ENCODE results near the gene NECTIN2. TPM values are rescaled to one million over a fixed set of nuclear protein-coding genes. Genes with fewer than 3 reads are reported as not detected.

NECTIN2 gene
- total RNA-seq, 4 donors from 2014 or later = 56.2 to 78.2 (median 67.5) TPM

GRCh38 chr19:44900328-44901244, 54.5 kb downstream of the NECTIN2 start:
- 94% methylated on average over 11 of the region's 19 CpGs for WGBS

GRCh38 chr19:44903216-44903601, 57.1 kb downstream of the NECTIN2 start:
- no peak for DNase-seq (ENCODE audit: low spot score in 2 of 2)
- peaks cover 37% of the 10 kb centered on the region for H3K4me1 ChIP-seq
- 78% methylated on average over 13 of the region's 15 CpGs for WGBS
- no peaks in the 10 kb centered on the region for H3K9me3 ChIP-seq
- no peak overlapping the region for H3K4me3 ChIP-seq
- H3K27me3 ChIP-seq = peaks cover 9% of the 10 kb centered on the region
- TF ChIP-seq CTCF (IDR thresholded peaks at IDR 0.05) (no peak), EP300 (IDR thresholded peaks at IDR 0.05) (no peak), POLR2A (IDR thresholded peaks at IDR 0.05) (no peak), POLR2AphosphoS5 (IDR thresholded peaks at IDR 0.05) (no peak)
- peaks cover 45% of the 10 kb centered on the region for H3K36me3 ChIP-seq
- H3K27ac ChIP-seq = no peak overlapping the region

More at GRCh38 chr19:44900328-44901244, 54.5 kb downstream of the NECTIN2 start:
- Histone ChIP-seq H3K27ac (no peak overlapping the region), H3K4me1 (peaks cover 19% of the 10 kb centered on the region), H3K36me3 (peaks cover 71% of the 10 kb centered on the region), H3K27me3 (peaks cover 5% of the 10 kb centered on the region), H3K4me3 (no peak overlapping the region), H3K9me3 (no peaks in the 10 kb centered on the region)
- no peak for TF ChIP-seq POLR2A (IDR thresholded peaks at IDR 0.05)
- DNase-seq (ENCODE audit: low spot score in 2 of 2) = no peak

GRCh38 chr19:44903602-44904425, 57.7 kb downstream of the NECTIN2 start:
- DNase-seq (ENCODE audit: low spot score in 2 of 2) = peak in 1 of 2 donors; percentile 87
- TF ChIP-seq EP300 (IDR thresholded peaks at IDR 0.05) (no peak), POLR2AphosphoS5 (IDR thresholded peaks at IDR 0.05) (no peak), POLR2A (IDR thresholded peaks at IDR 0.05) (no peak), CTCF (IDR thresholded peaks at IDR 0.05) (peak; percentile 97 to 99)

GRCh38 chr19:44904426-44904994, 58.4 kb downstream of the NECTIN2 start:
- peaks cover 44% of the 10 kb centered on the region for H3K36me3 ChIP-seq
- TF ChIP-seq POLR2A (IDR thresholded peaks at IDR 0.05) (no peak), POLR2AphosphoS5 (IDR thresholded peaks at IDR 0.05) (no peak), CTCF (IDR thresholded peaks at IDR 0.05) (no peak), EP300 (IDR thresholded peaks at IDR 0.05) (no peak)
- DNase-seq (ENCODE audit: low spot score in 2 of 2) = no peak
- H3K4me3 ChIP-seq = no peak overlapping the region
- no peak overlapping the region for H3K27ac ChIP-seq
- H3K9me3 ChIP-seq = no peaks in the 10 kb centered on the region
- WGBS = 55% methylated on average over 11 of the region's 12 CpGs
- peaks cover 9% of the 10 kb centered on the region for H3K27me3 ChIP-seq
- H3K4me1 ChIP-seq = peaks cover 37% of the 10 kb centered on the region

More at GRCh38 chr19:44903602-44904425, 57.7 kb downstream of the NECTIN2 start:
- peaks cover 9% of the 10 kb centered on the region for H3K27me3 ChIP-seq
- no peak overlapping the region for H3K4me3 ChIP-seq
- H3K27ac ChIP-seq = no peak overlapping the region
- 2% methylated on average over 14 of the region's 24 CpGs for WGBS
- H3K9me3 ChIP-seq = no peaks in the 10 kb centered on the region
- H3K4me1 ChIP-seq = peaks cover 37% of the 10 kb centered on the region
- H3K36me3 ChIP-seq = peaks cover 45% of the 10 kb centered on the region

GRCh38 chr19:44905437-44906160, 59.5 kb downstream of the NECTIN2 start, which contains the start of gene APOE:
Gene APOE (plus strand): TSS chr19:44905796. CDS start chr19:44906625, 829 bp downstream.
- no peak for TF ChIP-seq EP300 (IDR thresholded peaks at IDR 0.05)
- TF ChIP-seq CTCF (IDR thresholded peaks at IDR 0.05) = no peak
- TF ChIP-seq POLR2AphosphoS5 (IDR thresholded peaks at IDR 0.05) = no peak
- TF ChIP-seq POLR2A (IDR thresholded peaks at IDR 0.05) = no peak
- Histone ChIP-seq H3K27me3 (peaks cover 9% of the 10 kb centered on the region), H3K27ac (peak within 1 kb of the TSS; percentile 62), H3K9me3 (no peaks in the 10 kb centered on the region), H3K4me3 (peak within 1 kb of the TSS; percentile 52), H3K36me3 (peaks cover 36% of the 10 kb centered on the region), H3K4me1 (peaks cover 46% of the 10 kb centered on the region)
- no peak for DNase-seq (ENCODE audit: low spot score in 2 of 2)
- 0% methylated on average over 16 of the region's 20 CpGs for WGBS

All from suprapubic skin (tissue), 4 donors.